Measurements from ENCODE around the gene PPM1M. TPM values are rescaled to one million over a fixed set of nuclear protein-coding genes. Genes with fewer than 3 reads are reported as not detected.

Gene PPM1M
- polyA plus RNA-seq, 1 donor from 2014 or later, result 1.1 TPM

DNA sequence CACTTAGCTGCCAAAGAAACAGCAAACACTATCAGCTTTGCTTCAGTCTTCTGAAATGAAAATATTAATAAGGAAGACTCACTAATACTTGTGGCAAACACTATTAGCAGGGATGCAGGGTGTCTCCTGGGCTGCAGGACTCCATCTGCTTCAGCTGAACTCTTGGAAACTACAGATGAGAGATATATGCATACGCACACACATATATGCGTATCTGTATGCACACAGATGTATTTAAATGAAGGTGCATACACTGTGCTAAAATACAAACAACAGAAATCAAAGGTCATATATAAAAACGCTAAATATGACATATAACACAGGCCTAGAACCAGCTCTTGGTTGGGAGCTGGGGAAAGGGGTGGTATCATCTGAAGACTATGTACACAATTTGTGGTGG is 10.6 kb downstream of the PPM1M start:
- Histone ChIP-seq H3K9me3 (ENCODE audit: low read length) (no peaks in the 10 kb centered on the region), H3K4me3 (ENCODE audit: low read length) (no peak overlapping the region), H3K27ac (ENCODE audit: low read length) (no peak overlapping the region), H3K27me3 (ENCODE audit: insufficient read depth, low read depth, low read length) (no peaks in the 10 kb centered on the region), H3K9me2 (ENCODE audit: insufficient read depth, low read length) (no peaks in the 10 kb centered on the region), H4K20me1 (ENCODE audit: insufficient read depth) (peaks cover 4% of the 10 kb centered on the region), H3F3A (ENCODE audit: insufficient read depth, low read length, poor library complexity, severe bottlenecking) (no peaks in the 10 kb centered on the region), H2AFZ (ENCODE audit: low read depth, low read length) (no peak overlapping the region), H3K36me3 (ENCODE audit: insufficient read depth, low read length) (no peaks in the 10 kb centered on the region), H3K4me2 (ENCODE audit: low read length) (no peak overlapping the region), H3K9ac (ENCODE audit: low read length) (no peak overlapping the region), H3K79me2 (replicated peaks; ENCODE audit: insufficient read depth, low read length) (peaks cover under 1% of the 10 kb centered on the region)
- TF ChIP-seq EP300 (conservative IDR thresholded peaks at IDR 0.05; ENCODE audit: poor library complexity, severe bottlenecking), result no peak
- TF ChIP-seq POLR2AphosphoS5 (IDR thresholded peaks at IDR 0.05), result no peak
- no peak for TF ChIP-seq MXI1 (conservative IDR thresholded peaks at IDR 0.05; ENCODE audit: poor library complexity, severe bottlenecking)
- TF ChIP-seq EZH2 (IDR thresholded peaks at IDR 0.05; ENCODE audit: borderline replicate concordance, insufficient read depth, low read length, poor library complexity, severe bottlenecking), result no peak
- TF ChIP-seq SMC3 (conservative IDR thresholded peaks at IDR 0.05; ENCODE audit: poor library complexity), result no peak
- TF ChIP-seq, protein P1, sequence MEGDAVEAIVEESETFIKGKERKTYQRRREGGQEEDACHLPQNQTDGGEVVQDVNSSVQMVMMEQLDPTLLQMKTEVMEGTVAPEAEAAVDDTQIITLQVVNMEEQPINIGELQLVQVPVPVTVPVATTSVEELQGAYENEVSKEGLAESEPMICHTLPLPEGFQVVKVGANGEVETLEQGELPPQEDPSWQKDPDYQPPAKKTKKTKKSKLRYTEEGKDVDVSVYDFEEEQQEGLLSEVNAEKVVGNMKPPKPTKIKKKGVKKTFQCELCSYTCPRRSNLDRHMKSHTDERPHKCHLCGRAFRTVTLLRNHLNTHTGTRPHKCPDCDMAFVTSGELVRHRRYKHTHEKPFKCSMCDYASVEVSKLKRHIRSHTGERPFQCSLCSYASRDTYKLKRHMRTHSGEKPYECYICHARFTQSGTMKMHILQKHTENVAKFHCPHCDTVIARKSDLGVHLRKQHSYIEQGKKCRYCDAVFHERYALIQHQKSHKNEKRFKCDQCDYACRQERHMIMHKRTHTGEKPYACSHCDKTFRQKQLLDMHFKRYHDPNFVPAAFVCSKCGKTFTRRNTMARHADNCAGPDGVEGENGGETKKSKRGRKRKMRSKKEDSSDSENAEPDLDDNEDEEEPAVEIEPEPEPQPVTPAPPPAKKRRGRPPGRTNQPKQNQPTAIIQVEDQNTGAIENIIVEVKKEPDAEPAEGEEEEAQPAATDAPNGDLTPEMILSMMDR (IDR thresholded peaks at IDR 0.05; ENCODE audit: poor library complexity, severe bottlenecking), result no peak
- TF ChIP-seq TAF1 (IDR thresholded peaks at IDR 0.05; ENCODE audit: low read depth), result no peak
- TF ChIP-seq, protein P2, sequence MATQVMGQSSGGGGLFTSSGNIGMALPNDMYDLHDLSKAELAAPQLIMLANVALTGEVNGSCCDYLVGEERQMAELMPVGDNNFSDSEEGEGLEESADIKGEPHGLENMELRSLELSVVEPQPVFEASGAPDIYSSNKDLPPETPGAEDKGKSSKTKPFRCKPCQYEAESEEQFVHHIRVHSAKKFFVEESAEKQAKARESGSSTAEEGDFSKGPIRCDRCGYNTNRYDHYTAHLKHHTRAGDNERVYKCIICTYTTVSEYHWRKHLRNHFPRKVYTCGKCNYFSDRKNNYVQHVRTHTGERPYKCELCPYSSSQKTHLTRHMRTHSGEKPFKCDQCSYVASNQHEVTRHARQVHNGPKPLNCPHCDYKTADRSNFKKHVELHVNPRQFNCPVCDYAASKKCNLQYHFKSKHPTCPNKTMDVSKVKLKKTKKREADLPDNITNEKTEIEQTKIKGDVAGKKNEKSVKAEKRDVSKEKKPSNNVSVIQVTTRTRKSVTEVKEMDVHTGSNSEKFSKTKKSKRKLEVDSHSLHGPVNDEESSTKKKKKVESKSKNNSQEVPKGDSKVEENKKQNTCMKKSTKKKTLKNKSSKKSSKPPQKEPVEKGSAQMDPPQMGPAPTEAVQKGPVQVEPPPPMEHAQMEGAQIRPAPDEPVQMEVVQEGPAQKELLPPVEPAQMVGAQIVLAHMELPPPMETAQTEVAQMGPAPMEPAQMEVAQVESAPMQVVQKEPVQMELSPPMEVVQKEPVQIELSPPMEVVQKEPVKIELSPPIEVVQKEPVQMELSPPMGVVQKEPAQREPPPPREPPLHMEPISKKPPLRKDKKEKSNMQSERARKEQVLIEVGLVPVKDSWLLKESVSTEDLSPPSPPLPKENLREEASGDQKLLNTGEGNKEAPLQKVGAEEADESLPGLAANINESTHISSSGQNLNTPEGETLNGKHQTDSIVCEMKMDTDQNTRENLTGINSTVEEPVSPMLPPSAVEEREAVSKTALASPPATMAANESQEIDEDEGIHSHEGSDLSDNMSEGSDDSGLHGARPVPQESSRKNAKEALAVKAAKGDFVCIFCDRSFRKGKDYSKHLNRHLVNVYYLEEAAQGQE (IDR thresholded peaks at IDR 0.05; ENCODE audit: borderline replicate concordance), result no peak
- no peak for TF ChIP-seq RAD21 (conservative IDR thresholded peaks at IDR 0.05)

DNA sequence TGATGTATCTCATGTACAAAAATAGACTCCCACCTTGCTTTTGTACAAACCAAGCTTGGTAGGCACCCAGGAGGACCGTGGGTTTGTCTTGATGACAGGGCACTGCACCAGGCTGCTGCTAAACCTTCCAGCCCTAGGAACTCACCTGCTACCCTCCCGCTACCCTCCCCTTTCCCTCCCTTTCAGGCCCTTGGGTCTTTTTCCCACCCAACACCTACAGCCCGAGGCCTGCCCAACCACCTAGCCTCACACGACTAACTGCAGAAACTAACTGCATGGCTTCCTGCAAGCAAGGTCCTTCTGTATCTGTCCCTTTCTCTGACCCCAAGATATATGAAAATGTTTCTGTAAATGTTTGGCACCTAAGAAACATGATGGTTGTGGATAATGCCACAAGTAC is 11.1 kb downstream of the PPM1M start:
- Histone ChIP-seq H3K27me3 (ENCODE audit: insufficient read depth, low read depth, low read length) (no peaks in the 10 kb centered on the region), H3K4me2 (ENCODE audit: low read length) (no peak overlapping the region), H3K36me3 (ENCODE audit: insufficient read depth, low read length) (no peaks in the 10 kb centered on the region), H3K27ac (ENCODE audit: low read length) (no peak overlapping the region), H3K9me3 (ENCODE audit: low read length) (no peaks in the 10 kb centered on the region), H3F3A (ENCODE audit: insufficient read depth, low read length, poor library complexity, severe bottlenecking) (no peaks in the 10 kb centered on the region), H2AFZ (ENCODE audit: low read depth, low read length) (no peak overlapping the region), H3K79me2 (replicated peaks; ENCODE audit: insufficient read depth, low read length) (peaks cover 5% of the 10 kb centered on the region), H4K20me1 (ENCODE audit: insufficient read depth) (peaks cover 4% of the 10 kb centered on the region), H3K4me3 (ENCODE audit: low read length) (no peak overlapping the region), H3K9ac (ENCODE audit: low read length) (no peak overlapping the region), H3K9me2 (ENCODE audit: insufficient read depth, low read length) (no peaks in the 10 kb centered on the region)
- TF ChIP-seq, protein P2 (IDR thresholded peaks at IDR 0.05; ENCODE audit: borderline replicate concordance), result no peak
